Smooth muscle cell (in vitro differentiated cells): ENCODE data around the gene SDK2. TPM values are rescaled to one million over a fixed set of nuclear protein-coding genes. Genes with fewer than 3 reads are reported as not detected.

Experiments used
- DNase-seq: peaks from one replicate; lab custom pipeline; 2025; ENCODE audit not compliant: unreplicated experiment; lab: John Stamatoyannopoulos, UW
- H2AFZ ChIP-seq: fragments of 200-600 bp; sonication (generic); 2 replicates; pipeline ENCODE4 v1.6.0; 2016; ENCODE audit warnings: antibody characterized with exemption, low read depth, mild to moderate bottlenecking
- H3F3A ChIP-seq: fragments of 200-600 bp; sonication (generic); 2 replicates; pipeline ENCODE4 v1.6.0; 2017; ENCODE audit warnings: antibody characterized with exemption, low read depth
- H3K27ac ChIP-seq: fragments of 200-600 bp; sonication (generic); 2 replicates; pipeline ENCODE4 v1.5.1; 2016; ENCODE audit warnings: low read depth, mild to moderate bottlenecking
- H3K27me3 ChIP-seq: fragments of 200-600 bp; sonication (generic); 2 replicates; pipeline ENCODE4 v1.6.1; 2016; ENCODE audit warnings: low read depth, mild to moderate bottlenecking
- H3K36me3 ChIP-seq: fragments of 200-600 bp; sonication (generic); 2 replicates; pipeline ENCODE4 v1.5.1; 2016; ENCODE audit warnings: low read depth
- H3K4me1 ChIP-seq: fragments of 200-600 bp; sonication (generic); 2 replicates; pipeline ENCODE4 v1.5.1; 2016; ENCODE audit warnings: low read depth
- H3K4me2 ChIP-seq: fragments of 200-600 bp; sonication (generic); 2 replicates; pipeline ENCODE4 v1.6.0; 2016; ENCODE audit warnings: mild to moderate bottlenecking
- H3K4me3 ChIP-seq: fragments of 200-600 bp; sonication (generic); 2 replicates; pipeline ENCODE4 v1.5.1; 2016; ENCODE audit warnings: mild to moderate bottlenecking
- H3K79me2 ChIP-seq: fragments of 200-600 bp; sonication (generic); 2 replicates; pipeline ENCODE4 v1.6.0; 2016; ENCODE audit warnings: low read depth, mild to moderate bottlenecking
- H3K9ac ChIP-seq: fragments of 200-600 bp; sonication (generic); 2 replicates; pipeline ENCODE4 v1.6.0; 2016; ENCODE audit warnings: low read depth
- H3K9me3 ChIP-seq: fragments of 200-600 bp; sonication (generic); replicated peaks from 2 replicates; pipeline ENCODE4 v1.5.1; 2016; ENCODE audit warnings: low read depth
- H4K20me1 ChIP-seq: fragments of 200-600 bp; sonication (generic); 2 replicates; pipeline ENCODE4 v1.6.0; 2016; ENCODE audit warnings: low read depth
- WGBS: methylation state at CpG from one replicate; pipeline ENCODE4 v1.1.7; 2016; ENCODE audit warnings: low lambda C conversion rate; 5-methylcytosine and 5-hydroxymethylcytosine counted together
- polyA plus RNA-seq: library from polyadenylated mRNA; unstranded; fragments of >200 nt; fragmentation: Nextera tagmentation; extraction: Ambion mirVana; gene quantifications from 2 replicates; pipeline ENCODE4 v1.2.1, GENCODE V29; 2016
- total RNA-seq: library from RNA; depleted of rRNA; stranded (reverse); fragments of >200 nt; gene quantifications from 2 replicates; pipeline ENCODE4 v1.2.3, GENCODE V29; 2014
- TF ChIP-seq, protein P1 (sequence below): fragments of 200-600 bp; sonication (generic); IDR thresholded peaks from 2 replicates; pipeline ENCODE4 v1.5.1; 2017; ENCODE audit warnings: borderline replicate concordance, mild to moderate bottlenecking, antibody characterized with exemption; ENCODE audit not compliant: insufficient read depth, poor library complexity, severe bottlenecking

SDK2 gene
- total and polyA plus RNA-seq, 2 experiments from 2014 or later, result 4.6 to 6.5 TPM

- Histone ChIP-seq H3F3A (no peaks in the 10 kb centered on the region), H3K4me3 (no peak overlapping the region), H4K20me1 (peaks cover 61% of the 10 kb centered on the region), H3K27ac (no peak overlapping the region), H3K27me3 (no peaks in the 10 kb centered on the region), H3K9ac (no peak overlapping the region), H2AFZ (no peak overlapping the region), H3K36me3 (no peaks in the 10 kb centered on the region), H3K4me2 (no peak overlapping the region), H3K79me2 (no peaks in the 10 kb centered on the region), H3K4me1 (no peaks in the 10 kb centered on the region), H3K9me3 (no peaks in the 10 kb centered on the region)
- WGBS, result 81% methylated on average over 6 of the region's 6 CpGs
- TF ChIP-seq, protein P1, sequence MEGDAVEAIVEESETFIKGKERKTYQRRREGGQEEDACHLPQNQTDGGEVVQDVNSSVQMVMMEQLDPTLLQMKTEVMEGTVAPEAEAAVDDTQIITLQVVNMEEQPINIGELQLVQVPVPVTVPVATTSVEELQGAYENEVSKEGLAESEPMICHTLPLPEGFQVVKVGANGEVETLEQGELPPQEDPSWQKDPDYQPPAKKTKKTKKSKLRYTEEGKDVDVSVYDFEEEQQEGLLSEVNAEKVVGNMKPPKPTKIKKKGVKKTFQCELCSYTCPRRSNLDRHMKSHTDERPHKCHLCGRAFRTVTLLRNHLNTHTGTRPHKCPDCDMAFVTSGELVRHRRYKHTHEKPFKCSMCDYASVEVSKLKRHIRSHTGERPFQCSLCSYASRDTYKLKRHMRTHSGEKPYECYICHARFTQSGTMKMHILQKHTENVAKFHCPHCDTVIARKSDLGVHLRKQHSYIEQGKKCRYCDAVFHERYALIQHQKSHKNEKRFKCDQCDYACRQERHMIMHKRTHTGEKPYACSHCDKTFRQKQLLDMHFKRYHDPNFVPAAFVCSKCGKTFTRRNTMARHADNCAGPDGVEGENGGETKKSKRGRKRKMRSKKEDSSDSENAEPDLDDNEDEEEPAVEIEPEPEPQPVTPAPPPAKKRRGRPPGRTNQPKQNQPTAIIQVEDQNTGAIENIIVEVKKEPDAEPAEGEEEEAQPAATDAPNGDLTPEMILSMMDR, result no peak
- no peak for DNase-seq
Measured at GRCh38 chr17:73582359-73582758, 61.9 kb downstream of the SDK2 start.

GRCh38 chr17:73581379-73581778, 62.9 kb downstream of the SDK2 start:
- Histone ChIP-seq H3F3A (no peaks in the 10 kb centered on the region), H3K27me3 (no peaks in the 10 kb centered on the region), H3K79me2 (no peaks in the 10 kb centered on the region), H3K27ac (no peak overlapping the region), H4K20me1 (peaks cover 58% of the 10 kb centered on the region), H3K9ac (no peak overlapping the region), H3K4me2 (no peak overlapping the region), H3K36me3 (no peaks in the 10 kb centered on the region), H2AFZ (no peak overlapping the region), H3K4me1 (no peaks in the 10 kb centered on the region), H3K4me3 (no peak overlapping the region), H3K9me3 (no peaks in the 10 kb centered on the region)
- WGBS, result 95% methylated on average over 7 of the region's 7 CpGs
- TF ChIP-seq, protein P1, result no peak
- DNase-seq, result no peak

DNA sequence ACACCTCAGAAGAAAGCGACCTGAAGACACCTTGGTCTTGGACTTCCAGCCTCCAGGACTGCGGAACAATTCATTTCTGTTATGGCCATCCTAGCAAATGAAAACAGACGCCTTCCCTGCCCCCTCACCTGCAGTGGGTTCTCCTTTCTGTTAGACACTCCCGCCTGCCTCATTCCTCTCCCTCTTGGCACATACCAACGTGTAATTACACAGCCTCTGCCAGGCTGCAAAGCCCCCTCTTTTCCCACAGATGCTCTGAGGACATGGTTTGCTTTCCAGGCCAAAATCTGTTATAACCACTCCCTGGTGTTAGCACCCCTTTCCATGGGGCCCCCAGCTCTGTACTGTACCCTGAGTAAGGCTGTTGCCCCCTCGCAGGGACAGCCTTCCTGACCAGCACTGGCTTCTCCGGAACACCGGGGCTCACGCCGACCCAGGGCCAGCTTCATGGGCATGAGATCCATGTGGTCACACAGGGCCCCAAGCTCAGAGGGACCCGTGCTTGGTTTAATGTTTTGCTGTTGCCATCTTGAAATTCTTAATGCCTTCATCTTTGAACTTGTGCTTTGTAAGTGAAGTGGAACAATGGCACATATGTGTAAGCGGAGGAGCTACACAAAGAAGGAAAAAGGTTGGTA, 64.1 kb downstream of the SDK2 start:
- Histone ChIP-seq H3K9ac (no peak overlapping the region), H4K20me1 (peaks cover 53% of the 10 kb centered on the region), H3K4me2 (no peak overlapping the region), H3K79me2 (no peaks in the 10 kb centered on the region), H3K4me1 (no peaks in the 10 kb centered on the region), H3K4me3 (no peak overlapping the region), H3F3A (no peaks in the 10 kb centered on the region), H3K27ac (no peak overlapping the region), H3K27me3 (no peaks in the 10 kb centered on the region), H3K36me3 (no peaks in the 10 kb centered on the region), H3K9me3 (no peaks in the 10 kb centered on the region), H2AFZ (no peak overlapping the region)
- TF ChIP-seq, protein P1, result no peak
- DNase-seq, result no peak
- WGBS, result 95% methylated on average over 12 of the region's 12 CpGs

GRCh38 chr17:73576556-73577098, 67.6 kb downstream of the SDK2 start:
- WGBS, result 86% methylated on average over 6 of the region's 6 CpGs
- DNase-seq, result no peak
- Histone ChIP-seq H3K9me3 (no peaks in the 10 kb centered on the region), H3K4me1 (no peaks in the 10 kb centered on the region), H3K4me2 (no peak overlapping the region), H3K79me2 (no peaks in the 10 kb centered on the region), H3K27ac (no peak overlapping the region), H2AFZ (no peak overlapping the region), H3K27me3 (no peaks in the 10 kb centered on the region), H3K4me3 (no peak overlapping the region), H4K20me1 (peaks cover 48% of the 10 kb centered on the region), H3K36me3 (no peaks in the 10 kb centered on the region), H3F3A (no peaks in the 10 kb centered on the region), H3K9ac (no peak overlapping the region)
- TF ChIP-seq, protein P1, result no peak
